GM12873 (cell line): Measurements from ENCODE around the gene GRIK4.

Source experiments
- CTCF ChIP-seq: IDR thresholded peaks from 2 replicates; pipeline ENCODE4 v1.5.1; 2012; ENCODE audit warnings: low read depth, mild to moderate bottlenecking, moderate library complexity, low read length, control low read depth; ENCODE audit not compliant: insufficient read depth; ENCODE audit errors: missing control alignments

GRIK4 gene

GRCh38 chr11:120827198-120827597, 315.6 kb downstream of the GRIK4 start:
- TF ChIP-seq CTCF, result no peak

- TF ChIP-seq CTCF, result no peak
Measured at GRCh38 chr11:120827820-120828219, 316.3 kb downstream of the GRIK4 start.

DNA sequence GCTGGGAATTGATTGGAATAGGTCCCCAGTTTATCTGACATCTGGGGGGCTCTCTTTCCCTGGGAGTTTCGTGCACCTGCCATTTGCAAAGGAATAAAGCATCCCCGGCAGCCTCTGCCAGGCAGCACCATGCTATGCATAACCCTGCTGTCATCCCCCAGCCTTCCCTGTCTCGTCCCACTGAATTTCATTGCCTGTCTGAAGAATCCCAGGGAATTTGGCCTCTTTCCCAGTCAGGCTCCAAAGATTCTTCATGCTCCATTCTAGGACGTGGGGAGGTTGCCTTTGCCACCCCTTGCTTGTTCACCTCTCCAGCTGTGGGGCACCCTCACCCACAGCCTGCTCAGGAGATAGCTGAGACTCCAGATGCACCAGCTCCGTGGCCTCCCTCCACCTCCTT, 317.3 kb downstream of the GRIK4 start:
- no peak for TF ChIP-seq CTCF

- no peak for TF ChIP-seq CTCF
Measured at GRCh38 chr11:120830085-120830620, 318.6 kb downstream of the GRIK4 start.

GRCh38 chr11:120832481-120833238, 321.1 kb downstream of the GRIK4 start:
- TF ChIP-seq CTCF, result no peak

- no peak for TF ChIP-seq CTCF
Measured at GRCh38 chr11:120834686-120835210, 323.2 kb downstream of the GRIK4 start.

GRCh38 chr11:120835601-120836228, 324.2 kb downstream of the GRIK4 start:
- peak; percentile 24 for TF ChIP-seq CTCF
